Activated naive CD4-positive, alpha-beta T cell treated with anti-CD3 and anti-CD28 coated beads, Interleukin-2, amount 10 ng/mL, durations not matched to agents 7 days and 5 days (primary cell): ENCODE data around the gene MAP3K4.

Experiments used
- CTCF ChIA-PET: fragments of 350-600 bp; sonication (Branson Sonifier 250); formaldehyde crosslinking; loops from one replicate; lab custom pipeline; 2021; ENCODE audit warnings: antibody characterized with exemption; lab: Charles Lee
- DNase-seq: peaks from one replicate; pipeline ENCODE4 v3.0.0-alpha.2; 2020
- H3K27ac Mint-ChIP-seq: one replicate; pipeline ENCODE4 v1.8.0; 2021; ENCODE audit warnings: mild to moderate bottlenecking, moderate library complexity, mixed read lengths
- H3K27me3 Mint-ChIP-seq: one replicate; pipeline ENCODE4 v1.8.0; 2021; ENCODE audit warnings: mild to moderate bottlenecking, mixed read lengths
- H3K36me3 Mint-ChIP-seq: one replicate; pipeline ENCODE4 v1.8.0; 2021; ENCODE audit warnings: mixed read lengths
- H3K4me1 Mint-ChIP-seq: one replicate; pipeline ENCODE4 v1.8.0; 2021; ENCODE audit warnings: mixed read lengths
- H3K4me3 Mint-ChIP-seq: one replicate; pipeline ENCODE4 v1.8.0; 2021; ENCODE audit warnings: mild to moderate bottlenecking, moderate library complexity, mixed read lengths
- H3K9me3 Mint-ChIP-seq: one replicate; pipeline ENCODE4 v1.8.0; 2021; ENCODE audit warnings: mixed read lengths

MAP3K4 gene

DNA sequence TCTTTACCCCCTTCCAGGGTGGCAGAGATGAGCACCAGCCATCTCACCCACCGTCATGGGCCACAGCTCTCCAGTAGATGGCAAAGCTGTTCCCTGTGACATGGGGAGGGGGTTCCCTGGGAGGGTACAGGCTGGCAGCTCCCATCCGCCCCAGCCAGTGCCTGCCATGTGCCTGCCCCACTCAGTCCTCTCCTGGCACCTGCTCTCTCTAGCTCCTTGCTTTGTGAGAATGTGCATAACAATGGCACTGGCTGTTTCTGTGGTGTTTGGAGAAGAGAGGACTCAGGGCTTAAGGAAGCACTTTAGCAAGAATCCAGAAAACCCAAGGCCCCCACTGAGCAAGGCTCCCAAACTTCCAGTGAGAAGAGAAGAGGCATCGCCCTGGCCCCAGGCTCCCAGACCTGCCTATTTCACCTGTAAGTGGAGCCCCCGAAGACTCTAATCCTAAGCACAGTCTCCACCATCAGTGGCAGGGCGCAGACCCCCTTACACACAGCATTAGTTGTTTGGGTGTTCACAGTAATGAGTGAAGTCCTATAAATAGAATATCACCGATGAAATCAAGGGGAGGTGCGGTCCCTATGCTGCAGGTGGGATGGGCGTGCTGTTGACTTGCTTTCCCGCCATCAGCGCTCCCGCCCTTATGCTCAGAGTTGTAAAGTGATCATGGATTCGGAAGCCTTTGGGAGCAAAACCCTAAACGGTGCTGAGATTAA is 172.1 kb downstream of the MAP3K4 start:
- CTCF ChIA-PET, result no interaction called here
- DNase-seq, result no peak
- Mint-ChIP-seq H3K36me3 (peaks cover 10% of the 10 kb centered on the region), H3K9me3 (no peaks in the 10 kb centered on the region), H3K27ac (no peak overlapping the region), H3K4me3 (no peak overlapping the region), H3K27me3 (no peaks in the 10 kb centered on the region), H3K4me1 (no peaks in the 10 kb centered on the region)

DNA sequence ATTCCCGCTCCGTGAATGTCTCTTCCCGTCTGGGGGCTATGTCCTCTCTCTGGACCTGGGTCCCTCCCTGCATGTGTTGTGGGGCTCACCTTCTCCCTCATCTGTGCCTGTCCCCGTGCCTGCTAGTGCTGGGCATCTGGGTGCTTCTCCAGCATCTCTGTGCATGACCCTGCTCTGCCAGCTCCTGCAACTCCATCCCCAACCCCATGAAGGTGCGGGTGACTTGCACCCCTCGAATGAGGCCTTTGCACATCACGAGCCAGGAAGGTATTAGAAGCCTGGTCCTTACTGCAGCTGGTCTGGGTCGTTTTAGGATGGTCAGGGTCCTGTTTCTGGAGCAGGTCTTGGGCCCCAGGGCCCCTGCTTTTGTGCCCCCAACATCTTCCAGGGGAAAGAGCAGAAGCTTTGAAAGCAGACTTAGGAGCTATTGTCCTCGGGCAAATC is 172.6 kb downstream of the MAP3K4 start:
- CTCF ChIA-PET, result no interaction called here
- no peaks in the 10 kb centered on the region for H3K4me1 Mint-ChIP-seq
- H3K4me3 Mint-ChIP-seq, result no peak overlapping the region
- no peak overlapping the region for H3K27ac Mint-ChIP-seq
- no peaks in the 10 kb centered on the region for H3K9me3 Mint-ChIP-seq
- peaks cover 10% of the 10 kb centered on the region for H3K36me3 Mint-ChIP-seq
- DNase-seq, result no peak
- no peaks in the 10 kb centered on the region for H3K27me3 Mint-ChIP-seq

DNA sequence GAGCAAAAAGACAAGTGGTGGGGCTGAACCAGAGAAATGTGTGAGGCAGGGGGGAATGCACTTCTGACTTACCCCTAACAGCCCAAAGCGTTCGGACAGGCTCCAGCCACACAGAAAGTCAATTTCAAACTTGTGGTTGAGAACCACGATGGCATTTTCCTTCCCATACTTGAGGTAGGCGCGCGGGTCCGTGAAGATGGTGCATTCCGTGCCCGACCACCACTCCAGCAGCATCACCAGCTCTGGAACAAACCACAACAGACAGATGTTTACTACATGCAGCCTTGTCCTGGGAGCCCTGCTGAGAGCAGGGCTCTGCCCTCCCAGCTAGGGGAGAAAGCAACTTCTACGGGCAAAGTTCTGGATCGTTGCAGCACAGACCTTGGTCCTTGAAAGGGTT is 174.6 kb downstream of the MAP3K4 start:
- Mint-ChIP-seq H3K36me3 (peaks cover 8% of the 10 kb centered on the region), H3K27me3 (no peaks in the 10 kb centered on the region), H3K4me3 (no peak overlapping the region), H3K4me1 (no peaks in the 10 kb centered on the region), H3K27ac (no peak overlapping the region), H3K9me3 (no peaks in the 10 kb centered on the region)
- CTCF ChIA-PET, result no interaction called here
- no peak for DNase-seq

DNA sequence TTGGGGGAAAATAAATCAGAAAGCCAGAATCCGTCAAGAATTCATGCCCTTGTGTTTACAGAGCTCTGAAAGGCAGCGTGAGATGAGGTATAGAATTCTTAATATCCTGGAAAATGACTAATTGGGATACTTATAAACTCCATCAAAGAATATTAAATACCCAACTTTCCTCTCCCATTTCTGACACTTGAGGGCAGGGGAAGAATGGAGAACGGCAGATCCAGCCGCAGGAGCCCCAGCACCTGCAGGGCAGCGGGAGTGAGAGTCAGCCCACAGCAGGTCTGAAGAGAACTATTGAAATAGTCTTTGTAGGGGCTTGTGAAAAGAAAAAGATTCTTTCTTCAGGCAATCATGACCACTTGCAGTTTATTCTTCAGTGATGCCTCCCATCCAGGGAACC is 175.1 kb downstream of the MAP3K4 start:
- DNase-seq, result no peak
- H3K4me1 Mint-ChIP-seq, result no peaks in the 10 kb centered on the region
- H3K27ac Mint-ChIP-seq, result no peak overlapping the region
- H3K36me3 Mint-ChIP-seq, result peaks cover 8% of the 10 kb centered on the region
- H3K27me3 Mint-ChIP-seq, result no peaks in the 10 kb centered on the region
- H3K4me3 Mint-ChIP-seq, result no peak overlapping the region
- CTCF ChIA-PET, result no interaction called here
- H3K9me3 Mint-ChIP-seq, result no peaks in the 10 kb centered on the region
